GM10266 (cell line): Measurements from ENCODE around the gene COL6A3.

Experiments used
- DNase-seq: peaks from one replicate; pipeline ENCODE4 v3.0.0; 2012; ENCODE audit errors: extremely low spot score
- CTCF ChIP-seq: IDR thresholded peaks from 2 replicates; pipeline ENCODE4 v1.5.1; 2012; ENCODE audit warnings: mild to moderate bottlenecking, low read depth; ENCODE audit not compliant: control insufficient read depth, insufficient read depth; ENCODE audit errors: missing control alignments

The COL6A3 gene

GRCh38 chr2:237336131-237336530, 77.8 kb downstream of the COL6A3 start:
- no peak for DNase-seq
- no peak for TF ChIP-seq CTCF

- no peak for DNase-seq
- no peak for TF ChIP-seq CTCF
Observed at GRCh38 chr2:237333748-237334147, 80.2 kb downstream of the COL6A3 start.

- TF ChIP-seq CTCF = no peak
Observed at GRCh38 chr2:237330541-237330940, 83.4 kb downstream of the COL6A3 start.

GRCh38 chr2:237327175-237327950, 86.6 kb downstream of the COL6A3 start:
- no peak for DNase-seq
- no peak for TF ChIP-seq CTCF

More at GRCh38 chr2:237330541-237330940, 83.4 kb downstream of the COL6A3 start:
- DNase-seq = no peak

GRCh38 chr2:237326266-237327171, 87.4 kb downstream of the COL6A3 start:
- DNase-seq = no peak
- TF ChIP-seq CTCF = no peak

GRCh38 chr2:237324837-237325236, 89.1 kb downstream of the COL6A3 start:
- no peak for TF ChIP-seq CTCF

GRCh38 chr2:237324405-237324831, 89.5 kb downstream of the COL6A3 start:
- no peak for TF ChIP-seq CTCF
- no peak for DNase-seq

More at GRCh38 chr2:237324837-237325236, 89.1 kb downstream of the COL6A3 start:
- DNase-seq = no peak
